PC-3 (cell line): Measurements from ENCODE around the gene CLIC4. TPM values are rescaled to one million over a fixed set of nuclear protein-coding genes. Genes with fewer than 3 reads are reported as not detected.

Experiments used
- ATAC-seq: fragments of 200-7000 bp; cut with Tn5 transposase; 2 replicates; pipeline ENCODE4 v1.9.1; 2020; ENCODE audit warnings: mild to moderate bottlenecking, moderate library complexity
- BruUV-seq: library from RNA; stranded (reverse); fragments of 400-500 nt; replicated peaks from 2 replicates; lab custom pipeline; 2021; lab: Mats Ljungman, UMichigan
- CTCF ChIA-PET: fragments of 300-600 bp; sonication (Branson Sonifier 250); formaldehyde crosslinking; loops from one replicate; lab custom pipeline; 2022; ENCODE audit warnings: antibody characterized with exemption; lab: Charles Lee
- POLR2A ChIA-PET: fragments of 300-600 bp; sonication (Branson Sonifier 250); formaldehyde crosslinking; loops from one replicate; lab custom pipeline; 2022; ENCODE audit warnings: antibody characterized with exemption; ENCODE audit not compliant: unreplicated experiment; lab: Charles Lee
- DNase-seq: peaks from one replicate; pipeline ENCODE4 v3.0.0-alpha.2; 2015
- H2AFZ ChIP-seq: fragments of 300-600 bp; sonication (generic); 2 replicates; pipeline ENCODE4 v1.6.0; 2016; ENCODE audit warnings: antibody characterized with exemption, low read length
- H3F3A ChIP-seq: fragments of 300-600 bp; sonication (generic); one replicate; pipeline ENCODE4 v1.6.0; 2017; ENCODE audit warnings: antibody characterized with exemption, low read length, control low read depth, mild to moderate bottlenecking; ENCODE audit not compliant: unreplicated experiment
- H3K27ac ChIP-seq: fragments of 300-600 bp; sonication (generic); 2 replicates; pipeline ENCODE4 v1.5.1; 2016; ENCODE audit warnings: mild to moderate bottlenecking, low read length
- H3K27me3 ChIP-seq: fragments of 300-600 bp; sonication (generic); 2 replicates; pipeline ENCODE4 v1.6.1; 2016; ENCODE audit warnings: low read length, mixed read lengths
- H3K36me3 ChIP-seq: fragments of 300-600 bp; sonication (generic); 2 replicates; pipeline ENCODE4 v1.6.1; 2016; ENCODE audit warnings: low read depth, mixed run types, low read length, mixed read lengths
- H3K4me1 ChIP-seq: fragments of 300-600 bp; sonication (generic); 2 replicates; pipeline ENCODE4 v1.5.1; 2016; ENCODE audit warnings: low read length; ENCODE audit not compliant: insufficient read depth
- H3K4me2 ChIP-seq: fragments of 300-600 bp; sonication (generic); 2 replicates; pipeline ENCODE4 v1.6.0; 2016; ENCODE audit warnings: low read length
- H3K4me3 ChIP-seq: fragments of 300-600 bp; sonication (generic); 2 replicates; pipeline ENCODE4 v1.5.1; 2016; ENCODE audit warnings: mild to moderate bottlenecking, low read length, mixed read lengths
- H3K79me2 ChIP-seq: fragments of 300-600 bp; sonication (generic); 2 replicates; pipeline ENCODE4 v1.6.1; 2017; ENCODE audit warnings: low read length, mixed read lengths
- H3K9ac ChIP-seq: fragments of 300-600 bp; sonication (generic); 2 replicates; pipeline ENCODE4 v1.6.0; 2016; ENCODE audit warnings: mild to moderate bottlenecking, low read length
- H3K9me2 ChIP-seq: fragments of 300-600 bp; sonication (generic); replicated peaks from 2 replicates; pipeline ENCODE4 v1.6.1; 2016; ENCODE audit warnings: mixed run types, low read length, mixed read lengths
- H3K9me3 ChIP-seq: fragments of 300-600 bp; sonication (generic); 2 replicates; pipeline ENCODE4 v1.6.1; 2016; ENCODE audit warnings: low read length, mixed read lengths
- H4K20me1 ChIP-seq: fragments of 300-600 bp; sonication (generic); 2 replicates; pipeline ENCODE4 v1.6.1; 2016; ENCODE audit warnings: low read length, mixed read lengths
- EZH2 ChIP-seq: fragments of 300-600 bp; sonication (generic); IDR thresholded peaks from one replicate; pipeline ENCODE4 v1.6.1; 2017; ENCODE audit warnings: antibody characterized with exemption, mild to moderate bottlenecking, low read length; ENCODE audit not compliant: unreplicated experiment
- EZH2phosphoT487 ChIP-seq: fragments of 300-600 bp; sonication (generic); IDR thresholded peaks from 2 replicates; pipeline ENCODE4 v1.6.1; 2018; ENCODE audit warnings: mild to moderate bottlenecking, antibody characterized with exemption, low read length, borderline replicate concordance
- intact Hi-C: fragments of 100-400 bp; cut with micrococcal nuclease; formaldehyde crosslinking; loops from 2 replicates; pipeline ENCODE4 v1.9.0; 2023
- total RNA-seq: library from RNA; depleted of rRNA; stranded (reverse); fragments of >200 nt; gene quantifications from 2 replicates; pipeline ENCODE4 v1.2.3, GENCODE V29; 2014
- TF ChIP-seq, protein P1 (sequence below): fragments of 300-600 bp; sonication (generic); conservative IDR thresholded peaks from 2 replicates; pipeline ENCODE4 v1.5.1; 2017; ENCODE audit warnings: antibody characterized with exemption, low read depth, mild to moderate bottlenecking, low read length

The CLIC4 gene
- total RNA-seq, 1 experiment from 2014 or later, result 57.6 TPM

DNA sequence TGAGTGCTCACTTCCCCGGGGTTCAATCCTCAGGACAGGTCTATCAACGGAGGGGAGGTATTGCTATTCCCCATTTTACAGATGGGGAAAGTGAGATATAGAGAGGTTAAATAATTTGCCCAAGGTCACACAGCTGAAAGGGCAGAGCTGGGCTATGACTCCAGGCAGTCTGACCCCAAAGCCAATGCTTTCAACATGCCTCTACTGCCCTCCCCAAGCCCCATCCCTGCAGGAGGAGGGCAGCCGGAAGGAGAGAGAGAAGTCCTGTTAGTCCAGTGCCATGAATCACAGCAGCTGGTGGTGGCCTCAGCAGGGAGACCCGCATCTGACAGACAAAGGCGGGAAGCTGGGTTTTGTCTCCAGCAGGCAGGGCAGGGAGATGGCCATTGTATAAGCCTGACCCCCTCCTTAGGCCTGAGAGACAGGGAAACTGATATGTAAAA, 20.0 kb upstream of the CLIC4 start:
- Histone ChIP-seq H4K20me1 (no peaks in the 10 kb centered on the region), H3F3A (no peaks in the 10 kb centered on the region), H3K4me2 (peak overlapping the region; percentile 73), H3K27ac (peak overlapping the region; percentile 89), H3K4me3 (peak overlapping the region; percentile 32; the same call in 1 of the 2 replicates), H2AFZ (peak overlapping the region; percentile 73), H3K4me1 (peaks cover 20% of the 10 kb centered on the region), H3K9me3 (no peaks in the 10 kb centered on the region), H3K9ac (peak overlapping the region; percentile 54), H3K27me3 (no peaks in the 10 kb centered on the region), H3K9me2 (no peaks in the 10 kb centered on the region), H3K79me2 (no peaks in the 10 kb centered on the region), H3K36me3 (no peaks in the 10 kb centered on the region)
- no TSS peak for BruUV-seq
- CTCF ChIA-PET, result interaction anchor here (0.8 kb wide), 1 partner anchor 105 kb away, joined by 3 read pairs; no protein-coding TSS in a partner anchor
- POLR2A ChIA-PET, result interaction anchor here (0.6 to 1.1 kb wide), 2 partner anchors 20 to 111 kb away, joined by 6 read pairs; partner anchors contain the start of gene CLIC4
- TF ChIP-seq, protein P1, sequence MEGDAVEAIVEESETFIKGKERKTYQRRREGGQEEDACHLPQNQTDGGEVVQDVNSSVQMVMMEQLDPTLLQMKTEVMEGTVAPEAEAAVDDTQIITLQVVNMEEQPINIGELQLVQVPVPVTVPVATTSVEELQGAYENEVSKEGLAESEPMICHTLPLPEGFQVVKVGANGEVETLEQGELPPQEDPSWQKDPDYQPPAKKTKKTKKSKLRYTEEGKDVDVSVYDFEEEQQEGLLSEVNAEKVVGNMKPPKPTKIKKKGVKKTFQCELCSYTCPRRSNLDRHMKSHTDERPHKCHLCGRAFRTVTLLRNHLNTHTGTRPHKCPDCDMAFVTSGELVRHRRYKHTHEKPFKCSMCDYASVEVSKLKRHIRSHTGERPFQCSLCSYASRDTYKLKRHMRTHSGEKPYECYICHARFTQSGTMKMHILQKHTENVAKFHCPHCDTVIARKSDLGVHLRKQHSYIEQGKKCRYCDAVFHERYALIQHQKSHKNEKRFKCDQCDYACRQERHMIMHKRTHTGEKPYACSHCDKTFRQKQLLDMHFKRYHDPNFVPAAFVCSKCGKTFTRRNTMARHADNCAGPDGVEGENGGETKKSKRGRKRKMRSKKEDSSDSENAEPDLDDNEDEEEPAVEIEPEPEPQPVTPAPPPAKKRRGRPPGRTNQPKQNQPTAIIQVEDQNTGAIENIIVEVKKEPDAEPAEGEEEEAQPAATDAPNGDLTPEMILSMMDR, result no peak
- TF ChIP-seq EZH2phosphoT487 (no peak), EZH2 (no peak)
- DNase-seq (peak; percentile 55), ATAC-seq (peak; percentile 16)
- intact Hi-C loops, result no loop called here

DNA sequence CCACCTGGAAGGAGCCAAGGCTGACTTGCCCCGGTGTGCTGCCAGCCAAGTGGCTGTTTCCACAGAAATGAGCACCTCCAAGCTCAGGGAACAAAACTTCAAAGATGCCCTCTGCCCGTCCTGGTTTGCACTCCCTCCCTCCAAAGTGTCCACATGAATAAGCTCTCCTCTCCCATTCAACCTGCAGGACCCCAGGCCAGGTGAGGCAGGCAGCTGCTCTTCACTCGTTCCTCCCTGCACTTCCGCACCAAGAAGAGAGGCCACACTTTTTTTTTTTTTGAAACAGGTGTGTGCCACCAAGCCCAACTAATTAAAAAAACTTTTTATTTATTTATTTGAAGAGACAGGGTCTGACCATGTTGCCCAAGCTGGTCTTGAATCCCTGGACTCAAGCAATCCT, 18.5 kb upstream of the CLIC4 start:
- no peak overlapping the region for H3K4me2 ChIP-seq
- no peak overlapping the region for H3K9ac ChIP-seq

More for the DNA sequence above, 18.5 kb upstream of the CLIC4 start:
- Histone ChIP-seq H3K4me1 (peaks cover 20% of the 10 kb centered on the region), H3K79me2 (no peaks in the 10 kb centered on the region), H4K20me1 (no peaks in the 10 kb centered on the region), H2AFZ (no peak overlapping the region), H3F3A (no peaks in the 10 kb centered on the region), H3K36me3 (no peaks in the 10 kb centered on the region), H3K9me3 (no peaks in the 10 kb centered on the region), H3K27ac (no peak overlapping the region), H3K27me3 (no peaks in the 10 kb centered on the region), H3K9me2 (no peaks in the 10 kb centered on the region), H3K4me3 (no peak overlapping the region)
- intact Hi-C loops, result no loop called here
- no peak for DNase-seq
- POLR2A ChIA-PET, result no interaction called here
- ATAC-seq, result no peak
- no TSS peak for BruUV-seq
- TF ChIP-seq EZH2 (no peak), EZH2phosphoT487 (no peak)
- TF ChIP-seq, protein P1, result no peak
- CTCF ChIA-PET, result no interaction called here
